Transverse colon (tissue), 4 donors: Measurements from ENCODE around the gene SIX1. TPM values are rescaled to one million over a fixed set of nuclear protein-coding genes. Genes with fewer than 3 reads are reported as not detected.

ENCODE experiments used
- DNase-seq: peaks from one replicate; pipeline ENCODE4 v3.0.0-alpha.2; 2019
- H3K27ac ChIP-seq, 4 donors: fragments of 200-600 bp; sonication (generic); 2 replicates each; pipeline ENCODE4 v1.5.1; 2016 to 2018; ENCODE audit warnings: inconsistent platforms in 4 of 4
- H3K27me3 ChIP-seq: fragments of 200-600 bp; sonication (generic); 2 replicates; pipeline ENCODE4 v1.5.1; 2017; ENCODE audit warnings: inconsistent platforms
- H3K36me3 ChIP-seq, 4 donors: fragments of 200-600 bp; sonication (generic); 2 replicates each; pipeline ENCODE4 v1.5.1; 2017 to 2019; ENCODE audit warnings: inconsistent platforms in 4 of 4
- H3K4me1 ChIP-seq, 4 donors: fragments of 200-600 bp; sonication (generic); 2 replicates each; pipeline ENCODE4 v1.5.1; 2017 to 2020; ENCODE audit warnings: inconsistent platforms in 4 of 4
- H3K4me3 ChIP-seq, 4 donors: fragments of 200-600 bp; sonication (generic); 1 replicate in 1 of 4; 2 replicates in 3 of 4; pipeline versions ENCODE4 v1.5.1 to v1.6.1; 2017 to 2019; ENCODE audit warnings: inconsistent platforms in 4 of 4
- H3K9me3 ChIP-seq, 2 donors: fragments of 200-600 bp; sonication (generic); 2 replicates each; pipeline ENCODE4 v1.5.1; 2017 to 2019; ENCODE audit warnings: inconsistent platforms in 2 of 2
- CTCF ChIP-seq, 5 experiments: fragments of 200-600 bp in 3 of 5; fragments of 450-650 bp in 2 of 5; sonication (generic) in 3 of 5; IDR thresholded peaks; 1 replicate in 2 of 5; 2 replicates in 3 of 5; pipeline ENCODE4 v1.5.1; 2016 to 2017; ENCODE audit warnings: antibody characterized with exemption in 5 of 5, inconsistent platforms in 3 of 5, mild to moderate bottlenecking in 2 of 5, moderate library complexity in 1 of 5
- EP300 ChIP-seq: sonication (generic); formaldehyde crosslinking; IDR thresholded peaks from one replicate; pipeline ENCODE4 v1.6.1; 2017; ENCODE audit warnings: antibody characterized with exemption, low read depth
- POLR2A ChIP-seq: fragments of 450-650 bp; IDR thresholded peaks from one replicate; pipeline ENCODE4 v1.6.1; 2016; ENCODE audit warnings: antibody characterized with exemption, mild to moderate bottlenecking, moderate library complexity
- POLR2AphosphoS5 ChIP-seq, 3 donors: sonication (generic); formaldehyde crosslinking; IDR thresholded peaks; one replicate each; pipeline ENCODE4 v1.6.1; 2016; ENCODE audit warnings: antibody characterized with exemption in 3 of 3
- WGBS, 2 donors: methylation state at CpG; one replicate each; pipeline ENCODE4 v1.1.5; 2018; ENCODE audit warnings: low coverage in 1 of 2; 5-methylcytosine and 5-hydroxymethylcytosine counted together
- in situ Hi-C, 4 donors: fragments of 200-750 bp; cut with MboI; loops; one replicate each; pipeline versions ENCODE4 v1.15.0 to v1.15.1; 2017; ENCODE audit warnings: low sequenced_read_pairs in 3 of 4, low pct_ligation_motif_present in 1 of 4, low pct_unique_long_range_greater_than_20kb in 1 of 4
- intact Hi-C: fragments of 100-400 bp; cut with DNase I; formaldehyde crosslinking; loops from one replicate; pipeline ENCODE4 v1.15.1; 2023; ENCODE audit warnings: low total_unique reads
- total RNA-seq, 4 donors: library from RNA; depleted of rRNA; stranded (reverse); fragments of >200 nt; gene quantifications; one replicate each; pipeline ENCODE4 v1.1.0, GENCODE V29; 2016

The SIX1 gene
- total RNA-seq, 4 donors from 2014 or later = 0.14 TPM; not detected in 3

GRCh38 chr14:60648249-60648933 is 886 bp downstream of the SIX1 start:
- intact Hi-C loops = no loop called here
- Histone ChIP-seq H3K27ac (no peak overlapping the region), H3K9me3 (no peaks in the 10 kb centered on the region), H3K4me1 (peaks cover 19 to 49% (median 28%) of the 10 kb centered on the region in 4 donors), H3K36me3 (no peaks in the 10 kb centered on the region), H3K27me3 (peaks cover 100% of the 10 kb centered on the region), H3K4me3 (peak overlapping the region in 3 of 4 donors; percentile 21 to 52 (median 40))
- DNase-seq = no peak
- in situ Hi-C loops = no loop called here
- 5 to 20% methylated on average over 1 to 58 of the region's 61 CpGs for WGBS, 2 donors
- TF ChIP-seq POLR2AphosphoS5 (IDR thresholded peaks at IDR 0.05) (no peak), EP300 (no peak), POLR2A (no peak), CTCF (IDR thresholded peaks at IDR 0.05) (no peak)

GRCh38 chr14:60647837-60648248 is 1.4 kb downstream of the SIX1 start:
- TF ChIP-seq CTCF (IDR thresholded peaks at IDR 0.05) (no peak), EP300 (no peak), POLR2AphosphoS5 (IDR thresholded peaks at IDR 0.05) (no peak), POLR2A (no peak)
- DNase-seq = no peak
- H3K9me3 ChIP-seq = no peaks in the 10 kb centered on the region
- intact Hi-C loops = no loop called here
- H3K27ac ChIP-seq = no peak overlapping the region
- H3K27me3 ChIP-seq = peaks cover 100% of the 10 kb centered on the region
- H3K4me3 ChIP-seq = peak overlapping the region in 2 of 4 donors; percentile 5 to 52
- 0 to 28% methylated on average over 2 to 21 of the region's 21 CpGs for WGBS, 2 donors
- H3K4me1 ChIP-seq = peaks cover 19 to 49% (median 31%) of the 10 kb centered on the region in 4 donors
- in situ Hi-C loops = no loop called here
- no peaks in the 10 kb centered on the region for H3K36me3 ChIP-seq

- peak overlapping the region in 2 of 4 donors; percentile 5 to 52 for H3K4me3 ChIP-seq
- H3K4me1 ChIP-seq = peaks cover 19 to 49% (median 37%) of the 10 kb centered on the region in 4 donors
- no peaks in the 10 kb centered on the region for H3K9me3 ChIP-seq
- intact Hi-C loops (no loop called here), in situ Hi-C loops (no loop called here)
- H3K36me3 ChIP-seq = no peaks in the 10 kb centered on the region
- H3K27ac ChIP-seq = no peak overlapping the region
- 9 to 17% methylated on average over 1 to 43 of the region's 43 CpGs for WGBS, 2 donors
- DNase-seq = no peak
- no peak for TF ChIP-seq POLR2AphosphoS5 (IDR thresholded peaks at IDR 0.05)
- TF ChIP-seq CTCF (IDR thresholded peaks at IDR 0.05) = no peak
- TF ChIP-seq EP300 = no peak
- TF ChIP-seq POLR2A = no peak
- H3K27me3 ChIP-seq = peaks cover 100% of the 10 kb centered on the region
These were observed 2.0 kb downstream of the SIX1 start for GRCh38 chr14:60647081-60647836.

GRCh38 chr14:60646226-60646818 is 3.0 kb downstream of the SIX1 start:
- no peaks in the 10 kb centered on the region for H3K9me3 ChIP-seq
- no peaks in the 10 kb centered on the region for H3K36me3 ChIP-seq
- H3K4me1 ChIP-seq = peaks cover 22 to 53% (median 42%) of the 10 kb centered on the region in 4 donors
- H3K4me3 ChIP-seq = no peak overlapping the region
- intact Hi-C loops (no loop called here), in situ Hi-C loops (no loop called here)
- peaks cover 100% of the 10 kb centered on the region for H3K27me3 ChIP-seq
- 20 to 58% methylated on average over 2 to 7 of the region's 11 CpGs for WGBS, 2 donors
- TF ChIP-seq EP300 (no peak), POLR2A (no peak), CTCF (IDR thresholded peaks at IDR 0.05) (no peak), POLR2AphosphoS5 (IDR thresholded peaks at IDR 0.05) (no peak)
- no peak overlapping the region for H3K27ac ChIP-seq
- DNase-seq = no peak
